BE2C (cell line): ENCODE measurements around the gene PLAC9.

ENCODE experiments used
- DNase-seq: peaks from one replicate; pipeline ENCODE4 v3.0.0-alpha.2; 2020
- H3K27me3 ChIP-seq: fragments of 250-450 bp; sonication (Bioruptor Pico); 2 replicates; pipeline ENCODE4 v1.5.1; 2020; ENCODE audit warnings: mild to moderate bottlenecking
- H3K36me3 ChIP-seq: fragments of 250-450 bp; sonication (Bioruptor Pico); 2 replicates; pipeline ENCODE4 v1.5.1; 2020; ENCODE audit warnings: mild to moderate bottlenecking
- H3K4me1 ChIP-seq: fragments of 250-450 bp; sonication (Bioruptor Pico); 2 replicates; pipeline ENCODE4 v1.5.1; 2020
- H3K4me3 ChIP-seq: 2 replicates; pipeline ENCODE4 v1.5.1; 2011; ENCODE audit warnings: low read depth, low read length
- H3K9me3 ChIP-seq: fragments of 250-450 bp; sonication (Bioruptor Pico); 2 replicates; pipeline ENCODE4 v1.5.1; 2020
- CTCF ChIP-seq: IDR thresholded peaks from 2 replicates; pipeline ENCODE4 v1.5.1; 2012; ENCODE audit warnings: mild to moderate bottlenecking, low read depth, low read length

Gene PLAC9

DNA sequence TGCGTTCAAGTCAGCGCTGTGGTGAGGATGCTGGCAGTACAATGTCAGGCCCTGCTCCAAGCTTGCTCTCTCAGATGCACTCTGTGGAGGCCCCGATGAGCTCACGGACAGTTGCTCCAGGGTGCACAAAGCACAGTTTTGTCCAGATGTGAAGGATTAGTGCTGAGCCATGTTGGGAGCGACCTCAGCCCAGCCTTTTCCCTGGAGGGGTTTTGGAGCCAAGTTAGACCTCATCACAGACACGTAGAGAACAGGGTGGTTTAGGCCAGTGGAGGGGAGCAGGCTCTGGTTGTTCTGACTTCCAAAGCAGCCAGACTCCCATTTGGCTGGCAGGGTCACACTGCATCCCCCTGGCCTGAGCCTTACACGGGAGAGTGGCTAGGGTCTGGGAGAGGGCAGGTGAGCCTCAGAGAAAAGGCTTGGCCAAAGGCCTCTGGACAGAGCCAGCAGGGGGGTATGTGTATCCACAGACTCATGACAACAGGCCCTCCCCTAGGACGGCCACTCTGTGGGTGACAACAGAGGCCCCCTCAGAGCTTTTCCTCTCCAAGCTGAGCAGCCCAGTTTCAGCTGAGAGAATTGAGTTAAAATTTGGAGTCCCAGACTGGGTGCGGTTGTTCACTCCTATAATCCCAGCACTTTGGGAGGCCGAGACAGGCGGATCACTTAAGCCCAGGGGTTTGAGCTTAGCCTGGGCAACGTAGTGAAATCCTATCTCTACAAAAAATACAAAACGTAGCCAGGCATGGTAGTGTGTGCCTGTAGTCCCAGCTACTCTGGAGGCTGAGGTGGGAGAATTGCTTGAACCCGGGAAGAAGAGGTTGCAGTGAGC, 4.7 kb downstream of the PLAC9 start:
- no peak for DNase-seq
- H3K9me3 ChIP-seq = no peaks in the 10 kb centered on the region

DNA sequence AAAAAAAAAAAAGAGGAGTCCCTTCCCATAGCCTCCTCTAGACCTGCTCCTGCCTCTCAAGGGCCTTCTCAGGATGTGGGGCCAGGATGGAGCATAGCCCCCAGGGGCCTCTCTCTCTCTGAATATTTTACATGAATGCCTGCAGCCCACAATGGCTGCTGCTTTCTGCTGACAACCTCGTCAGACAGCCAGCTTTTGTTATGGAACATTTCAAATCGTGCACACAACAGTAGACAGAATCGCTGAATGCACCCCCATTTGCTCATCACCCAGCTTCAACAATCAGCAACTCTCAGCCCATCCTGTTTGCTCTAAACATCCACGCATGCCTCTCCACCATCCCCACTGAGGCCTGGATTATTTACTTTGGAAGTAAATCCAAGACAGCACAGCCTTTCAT, 5.4 kb downstream of the PLAC9 start:
- peaks cover 4% of the 10 kb centered on the region for H3K27me3 ChIP-seq
- no peak for DNase-seq
- no peak for TF ChIP-seq CTCF
- no peak overlapping the region for H3K4me3 ChIP-seq
- no peaks in the 10 kb centered on the region for H3K9me3 ChIP-seq
- H3K36me3 ChIP-seq = no peaks in the 10 kb centered on the region
- H3K4me1 ChIP-seq = no peaks in the 10 kb centered on the region

More for the DNA sequence above, 4.7 kb downstream of the PLAC9 start:
- Histone ChIP-seq H3K36me3 (no peaks in the 10 kb centered on the region), H3K4me3 (no peak overlapping the region), H3K27me3 (peaks cover 10% of the 10 kb centered on the region), H3K4me1 (no peaks in the 10 kb centered on the region)
- no peak for TF ChIP-seq CTCF

GRCh38 chr10:80139265-80139664, 6.7 kb downstream of the PLAC9 start:
- TF ChIP-seq CTCF = no peak
- H3K9me3 ChIP-seq = no peaks in the 10 kb centered on the region
- no peaks in the 10 kb centered on the region for H3K36me3 ChIP-seq
- DNase-seq = no peak
- H3K4me1 ChIP-seq = no peaks in the 10 kb centered on the region
- no peaks in the 10 kb centered on the region for H3K27me3 ChIP-seq
- H3K4me3 ChIP-seq = no peak overlapping the region

DNA sequence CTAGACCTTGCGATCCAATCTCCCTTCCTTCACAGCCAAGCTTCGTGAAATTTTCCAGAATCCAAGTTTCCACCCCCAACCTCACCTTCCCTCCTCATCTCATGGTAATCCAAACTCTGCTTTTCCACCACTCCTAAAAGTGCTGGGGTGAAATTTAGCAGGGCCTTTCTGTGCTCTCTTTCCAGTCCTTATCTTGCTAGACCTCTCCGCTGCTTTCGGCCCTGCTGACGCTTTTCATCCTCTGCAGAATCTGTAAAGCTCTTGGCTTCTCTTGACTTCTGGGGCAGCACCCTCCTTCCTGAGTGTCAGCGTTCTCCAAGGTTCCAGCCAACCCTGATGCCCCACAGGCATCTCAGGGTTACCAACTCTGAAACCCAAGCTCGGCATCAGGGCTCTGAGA, 7.7 kb downstream of the PLAC9 start:
- Histone ChIP-seq H3K27me3 (no peaks in the 10 kb centered on the region), H3K4me1 (no peaks in the 10 kb centered on the region), H3K9me3 (no peaks in the 10 kb centered on the region), H3K4me3 (no peak overlapping the region), H3K36me3 (no peaks in the 10 kb centered on the region)
- TF ChIP-seq CTCF = no peak
- DNase-seq = no peak

GRCh38 chr10:80141696-80142460, 9.3 kb downstream of the PLAC9 start:
- Histone ChIP-seq H3K36me3 (no peaks in the 10 kb centered on the region), H3K27me3 (no peaks in the 10 kb centered on the region), H3K4me1 (no peaks in the 10 kb centered on the region), H3K4me3 (no peak overlapping the region), H3K9me3 (no peaks in the 10 kb centered on the region)
- DNase-seq = no peak
- TF ChIP-seq CTCF = no peak
